Endothelial cell of umbilical vein (primary cell): Measurements from ENCODE around the gene TRMT11. TPM values are rescaled to one million over a fixed set of nuclear protein-coding genes. Genes with fewer than 3 reads are reported as not detected.

Experiments
- BruUV-seq: library from RNA; stranded (reverse); fragments of 400-500 nt; replicated peaks from 2 replicates; lab custom pipeline; 2021; lab: Mats Ljungman, UMichigan
- CTCF ChIA-PET: fragments of 300-600, 350-600 bp; sonication (Branson Sonifier 250); formaldehyde crosslinking; loops from one replicate; lab custom pipeline; 2021; ENCODE audit warnings: antibody characterized with exemption, inconsistent platforms; lab: Charles Lee
- POLR2A ChIA-PET: fragments of 300-600, 350-600 bp; sonication (Branson Sonifier 250); formaldehyde crosslinking; loops from one replicate; lab custom pipeline; 2021; ENCODE audit warnings: antibody characterized with exemption, inconsistent platforms; lab: Charles Lee
- DNase-seq: peaks from one replicate; pipeline ENCODE4 v3.0.0-alpha.2; 2011; ENCODE audit warnings: low read depth, low spot score
- FAIRE-seq: peaks from 2 replicates; lab custom pipeline; 2011; peaks lifted over from hg19 to GRCh38; lab: Jason Lieb, UNC
- H2AFZ ChIP-seq: 2 replicates; pipeline ENCODE4 v1.6.0; 2012; ENCODE audit warnings: low read depth, low read length, control low read depth, inconsistent platforms
- H3K27ac ChIP-seq: 2 replicates; pipeline ENCODE4 v1.5.1; 2011; ENCODE audit warnings: low read depth, mild to moderate bottlenecking, control low read depth, low read length, moderate library complexity; ENCODE audit not compliant: insufficient read depth
- H3K27me3 ChIP-seq, 2 experiments: 2 replicates each; pipeline versions ENCODE4 v1.6.0 to v1.6.1; 2011; ENCODE audit warnings: low read length in 2 of 2, mixed read lengths in 1 of 2; ENCODE audit not compliant: control insufficient read depth in 2 of 2, insufficient read depth in 2 of 2
- H3K36me3 ChIP-seq, 2 experiments: 2 replicates in 1 of 2; 3 replicates in 1 of 2; pipeline ENCODE4 v1.5.1; 2011; ENCODE audit warnings: low read length in 2 of 2, mild to moderate bottlenecking in 1 of 2, moderate library complexity in 1 of 2; ENCODE audit not compliant: control insufficient read depth in 2 of 2, insufficient read depth in 2 of 2; ENCODE audit errors: extremely low read depth in 1 of 2
- H3K4me1 ChIP-seq: 3 replicates; pipeline ENCODE4 v1.5.1; 2011; ENCODE audit warnings: mild to moderate bottlenecking, low read length; ENCODE audit not compliant: control insufficient read depth, insufficient read depth; ENCODE audit errors: extremely low read depth
- H3K4me2 ChIP-seq: 2 replicates; pipeline ENCODE4 v1.6.1; 2011; ENCODE audit warnings: low read length, control low read depth, mixed read lengths; ENCODE audit not compliant: insufficient read depth
- H3K4me3 ChIP-seq, 3 experiments: fragments of 200-600 bp in 1 of 3; sonication (generic), shearing (Covaris generic) in 1 of 3; replicated peaks in 1 of 3; 2 replicates each; pipeline ENCODE4 v1.5.1; 2011 to 2016; ENCODE audit warnings: control low read depth in 3 of 3, low read length in 3 of 3, mild to moderate bottlenecking in 2 of 3, inconsistent platforms in 1 of 3, low read depth in 1 of 3, moderate library complexity in 1 of 3; ENCODE audit not compliant: insufficient read depth in 1 of 3
- H3K79me2 ChIP-seq: 2 replicates; pipeline ENCODE4 v1.6.0; 2012; ENCODE audit warnings: low read length, inconsistent platforms; ENCODE audit not compliant: control insufficient read depth, insufficient read depth
- H3K9ac ChIP-seq: replicated peaks from 2 replicates; pipeline ENCODE3; 2011; ENCODE audit warnings: low read length, control low read depth; ENCODE audit not compliant: insufficient read depth; ENCODE audit errors: extremely low read depth
- H3K9me1 ChIP-seq: replicated peaks from 3 replicates; pipeline ENCODE4 v1.6.0; 2011; ENCODE audit warnings: mild to moderate bottlenecking, low read length; ENCODE audit not compliant: control insufficient read depth, insufficient read depth; ENCODE audit errors: extremely low read depth
- H3K9me3 ChIP-seq: replicated peaks from 2 replicates; pipeline ENCODE4 v1.5.1; 2012; ENCODE audit warnings: low read length, inconsistent platforms; ENCODE audit not compliant: control insufficient read depth, insufficient read depth
- H4K20me1 ChIP-seq: replicated peaks from 2 replicates; pipeline ENCODE3; 2011; ENCODE audit warnings: mild to moderate bottlenecking, low read length; ENCODE audit not compliant: control insufficient read depth, insufficient read depth; ENCODE audit errors: extremely low read depth
- EZH2 ChIP-seq: IDR thresholded peaks from 2 replicates; pipeline ENCODE4 v1.6.1; 2012; ENCODE audit warnings: borderline replicate concordance, low read depth, mild to moderate bottlenecking, moderate library complexity, low read length, inconsistent platforms; ENCODE audit not compliant: severe bottlenecking
- FOS ChIP-seq: IDR thresholded peaks from 2 replicates; pipeline ENCODE4 v1.6.1; 2011; ENCODE audit warnings: mild to moderate bottlenecking, low read length, moderate library complexity, borderline replicate concordance; ENCODE audit not compliant: insufficient read depth
- GATA2 ChIP-seq: IDR thresholded peaks from 2 replicates; pipeline ENCODE4 v1.7.0; 2011; ENCODE audit warnings: low read depth, mild to moderate bottlenecking, moderate library complexity, mixed read lengths, low read length; ENCODE audit not compliant: insufficient read length, insufficient read depth
- JUN ChIP-seq: IDR thresholded peaks from 2 replicates; pipeline ENCODE4 v1.6.1; 2011; ENCODE audit warnings: borderline replicate concordance, low read depth; ENCODE audit not compliant: insufficient read length, insufficient read depth
- MYC ChIP-seq: IDR thresholded peaks from one replicate; pipeline ENCODE4 v1.6.1; 2011; ENCODE audit warnings: mild to moderate bottlenecking, low read depth, low read length
- POLR2AphosphoS5 ChIP-seq: IDR thresholded peaks from 2 replicates; pipeline ENCODE4 v1.6.1; 2012; ENCODE audit warnings: low read depth, mild to moderate bottlenecking, control low read depth, low read length, moderate library complexity; ENCODE audit not compliant: insufficient read depth
- dilution Hi-C: fragments of 300-500 bp; cut with MboI; formaldehyde crosslinking; loops from one replicate; pipeline ENCODE4 v1.15.0; 2019; ENCODE audit warnings: low sequenced_read_pairs; ENCODE audit not compliant: extremely low pct_ligation_motif_present
- intact Hi-C: fragments of 100-400 bp; cut with micrococcal nuclease; formaldehyde crosslinking; loops from one replicate; pipeline ENCODE4 v1.10.0; 2022
- polyA plus RNA-seq, 4 experiments: library from polyadenylated mRNA; depleted of rRNA in 3 of 4; stranded (reverse) in 3 of 4; unstranded in 1 of 4; fragments of >200 nt; gene quantifications; 2 replicates each; pipeline versions ENCODE4 v1.2.1 to v1.2.3, GENCODE V29; 2011 to 2012; ENCODE audit warnings: missing spikeins in 1 of 4
- total RNA-seq: library from RNA; stranded (reverse); gene quantifications from 2 replicates; pipeline ENCODE4 v1.2.3, GENCODE V29; 2021
- TF ChIP-seq, protein P1 (sequence below), 2 donors: IDR thresholded peaks; 1 replicate in 1 of 2; 2 replicates in 1 of 2; pipeline ENCODE4 v1.5.1; 2011; ENCODE audit warnings: low read length in 2 of 2, mild to moderate bottlenecking in 2 of 2, moderate library complexity in 2 of 2, control low read depth in 1 of 2, inconsistent platforms in 1 of 2, low read depth in 1 of 2; ENCODE audit not compliant: insufficient read depth in 1 of 2; ENCODE audit errors: extremely low read depth in 1 of 2

Gene TRMT11
- total and polyA plus RNA-seq, 2 donors (not counting 3 experiments of a cell fraction or from before 2014, with no cell fraction given): 5.1 to 10.7 TPM

GRCh38 chr6:126040826-126041225, 54.5 kb downstream of the TRMT11 start:
- ChIA-PET CTCF (interaction anchor here (0.8 kb wide), 1 partner anchor 132 kb away, joined by 3 read pairs; no protein-coding TSS in a partner anchor), POLR2A (no interaction called here)
- Histone ChIP-seq H2AFZ (no peak overlapping the region), H3K9me3 (no peaks in the 10 kb centered on the region), H3K27ac (peak overlapping the region; percentile 43), H3K4me1 (peaks cover 30% of the 10 kb centered on the region), H3K36me3 (peaks cover 0 to 6% of the 10 kb centered on the region in 2 experiments), H3K9me1 (peaks cover 3% of the 10 kb centered on the region), H3K4me3 (no peak overlapping the region), H3K9ac (no peak overlapping the region), H3K79me2 (no peaks in the 10 kb centered on the region), H3K27me3 (no peaks in the 10 kb centered on the region), H3K4me2 (peak overlapping the region; percentile 71), H4K20me1 (no peaks in the 10 kb centered on the region)
- FAIRE-seq (peak; percentile 74), DNase-seq (peak; percentile 80)
- no peak for TF ChIP-seq EZH2
- TF ChIP-seq, protein P1, sequence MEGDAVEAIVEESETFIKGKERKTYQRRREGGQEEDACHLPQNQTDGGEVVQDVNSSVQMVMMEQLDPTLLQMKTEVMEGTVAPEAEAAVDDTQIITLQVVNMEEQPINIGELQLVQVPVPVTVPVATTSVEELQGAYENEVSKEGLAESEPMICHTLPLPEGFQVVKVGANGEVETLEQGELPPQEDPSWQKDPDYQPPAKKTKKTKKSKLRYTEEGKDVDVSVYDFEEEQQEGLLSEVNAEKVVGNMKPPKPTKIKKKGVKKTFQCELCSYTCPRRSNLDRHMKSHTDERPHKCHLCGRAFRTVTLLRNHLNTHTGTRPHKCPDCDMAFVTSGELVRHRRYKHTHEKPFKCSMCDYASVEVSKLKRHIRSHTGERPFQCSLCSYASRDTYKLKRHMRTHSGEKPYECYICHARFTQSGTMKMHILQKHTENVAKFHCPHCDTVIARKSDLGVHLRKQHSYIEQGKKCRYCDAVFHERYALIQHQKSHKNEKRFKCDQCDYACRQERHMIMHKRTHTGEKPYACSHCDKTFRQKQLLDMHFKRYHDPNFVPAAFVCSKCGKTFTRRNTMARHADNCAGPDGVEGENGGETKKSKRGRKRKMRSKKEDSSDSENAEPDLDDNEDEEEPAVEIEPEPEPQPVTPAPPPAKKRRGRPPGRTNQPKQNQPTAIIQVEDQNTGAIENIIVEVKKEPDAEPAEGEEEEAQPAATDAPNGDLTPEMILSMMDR (IDR thresholded peaks at IDR 0.05; ENCODE audit: extremely low read depth in 1 of 2, insufficient read depth in 1 of 2, low read depth in 1 of 2, low read length in 2 of 2): no peak
- peak; percentile 72 for TF ChIP-seq FOS
- TF ChIP-seq MYC: no peak
- no peak for TF ChIP-seq GATA2
- TF ChIP-seq JUN: no peak
- no peak for TF ChIP-seq POLR2AphosphoS5
- no TSS peak for BruUV-seq
- intact Hi-C loops: no loop called here
- dilution Hi-C loops: no loop called here
